RPMI7951 (cell line): ENCODE measurements around the gene DNPEP. TPM values are rescaled to one million over a fixed set of nuclear protein-coding genes. Genes with fewer than 3 reads are reported as not detected.
"Not testable (repeated sequence)": the region's sequence is repeated elsewhere in the genome, so short reads cannot be mapped to it uniquely, and the experiment has no call there.

Experiments
- DNase-seq: peaks from one replicate; pipeline ENCODE4 v3.0.0-alpha.2; 2012; ENCODE audit warnings: low read depth
- total RNA-seq: library from RNA; depleted of rRNA; stranded (reverse); fragments of >200 nt; shearing (Covaris generic); gene quantifications from 2 replicates; pipeline ENCODE4 v1.2.3, GENCODE V29; 2014

Gene DNPEP
- total RNA-seq, 1 experiment from 2014 or later = 80.4 TPM

DNA sequence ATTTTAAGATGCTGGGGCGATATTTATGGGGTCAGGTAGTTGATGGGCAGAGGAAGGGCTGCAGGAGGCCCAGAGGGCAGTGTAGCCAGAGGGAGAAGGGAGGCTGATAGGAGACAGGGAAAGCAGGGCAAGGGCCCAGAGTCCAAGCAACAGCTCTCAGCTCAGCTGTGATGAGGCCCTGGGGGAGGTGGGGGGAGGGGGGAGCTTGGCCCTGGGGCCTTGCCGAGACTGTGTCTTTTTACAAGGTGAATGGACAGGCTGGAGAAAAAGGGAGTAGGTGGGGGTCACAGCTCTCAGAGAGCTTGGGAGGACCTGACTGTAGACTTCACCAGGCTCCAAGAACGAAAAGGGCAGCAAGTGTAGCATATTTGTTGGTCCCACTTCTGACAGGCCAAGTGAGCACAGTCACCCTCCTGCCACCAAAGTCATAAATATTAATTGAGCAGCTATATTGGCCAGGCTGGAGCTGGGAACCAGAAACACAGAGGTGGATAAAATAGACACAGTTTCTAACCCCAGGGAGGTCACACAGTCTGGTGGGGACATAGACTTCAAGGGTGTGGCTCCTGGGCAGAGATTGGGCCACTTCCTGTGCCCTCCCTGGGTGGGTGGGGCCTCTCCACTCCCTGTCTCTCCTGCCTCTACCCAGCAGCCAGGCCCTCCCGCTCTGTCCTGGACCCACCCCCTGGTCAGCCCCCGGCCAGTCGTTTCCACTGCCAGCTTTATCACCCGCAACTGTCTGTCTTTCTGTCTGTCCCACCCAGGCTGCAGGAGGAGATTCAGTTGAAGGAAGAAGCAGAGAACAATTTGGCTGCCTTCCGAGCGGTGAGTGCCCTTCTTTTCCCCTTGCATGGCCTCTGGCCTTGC, 31.9 kb upstream of the DNPEP start:
- DNase-seq = no peak

- no peak for DNase-seq
Observed at GRCh38 chr2:219419012-219419324, 31.3 kb upstream of the DNPEP start.

GRCh38 chr2:219418155-219419011, 30.7 kb upstream of the DNPEP start, which contains the start of gene DES:
Gene DES, plus strand, starts transcription at chr2:219418377. Its CDS starts 86 bp downstream, at chr2:219418463.
- no peak for DNase-seq

DNA sequence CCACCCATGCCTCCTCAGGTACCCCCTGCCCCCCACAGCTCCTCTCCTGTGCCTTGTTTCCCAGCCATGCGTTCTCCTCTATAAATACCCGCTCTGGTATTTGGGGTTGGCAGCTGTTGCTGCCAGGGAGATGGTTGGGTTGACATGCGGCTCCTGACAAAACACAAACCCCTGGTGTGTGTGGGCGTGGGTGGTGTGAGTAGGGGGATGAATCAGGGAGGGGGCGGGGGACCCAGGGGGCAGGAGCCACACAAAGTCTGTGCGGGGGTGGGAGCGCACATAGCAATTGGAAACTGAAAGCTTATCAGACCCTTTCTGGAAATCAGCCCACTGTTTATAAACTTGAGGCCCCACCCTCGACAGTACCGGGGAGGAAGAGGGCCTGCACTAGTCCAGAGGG, 29.7 kb upstream of the DNPEP start:
- no peak for DNase-seq

DNA sequence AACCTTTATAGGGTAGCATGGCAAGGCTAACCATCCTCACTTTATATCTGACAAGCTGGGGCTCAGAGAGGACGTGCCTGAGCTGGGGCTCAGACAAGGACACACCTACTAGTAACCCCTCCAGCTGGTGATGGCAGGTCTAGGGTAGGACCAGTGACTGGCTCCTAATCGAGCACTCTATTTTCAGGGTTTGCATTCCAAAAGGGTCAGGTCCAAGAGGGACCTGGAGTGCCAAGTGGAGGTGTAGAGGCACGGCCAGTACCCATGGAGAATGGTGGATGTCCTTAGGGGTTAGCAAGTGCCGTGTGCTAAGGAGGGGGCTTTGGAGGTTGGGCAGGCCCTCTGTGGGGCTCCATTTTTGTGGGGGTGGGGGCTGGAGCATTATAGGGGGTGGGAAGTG, 29.2 kb upstream of the DNPEP start:
- no peak for DNase-seq

GRCh38 chr2:219416235-219416602, 28.5 kb upstream of the DNPEP start:
- no peak for DNase-seq

GRCh38 chr2:219415580-219416234, 28.0 kb upstream of the DNPEP start:
- DNase-seq = no peak

GRCh38 chr2:219414857-219415256, 27.1 kb upstream of the DNPEP start:
- no peak for DNase-seq

DNA sequence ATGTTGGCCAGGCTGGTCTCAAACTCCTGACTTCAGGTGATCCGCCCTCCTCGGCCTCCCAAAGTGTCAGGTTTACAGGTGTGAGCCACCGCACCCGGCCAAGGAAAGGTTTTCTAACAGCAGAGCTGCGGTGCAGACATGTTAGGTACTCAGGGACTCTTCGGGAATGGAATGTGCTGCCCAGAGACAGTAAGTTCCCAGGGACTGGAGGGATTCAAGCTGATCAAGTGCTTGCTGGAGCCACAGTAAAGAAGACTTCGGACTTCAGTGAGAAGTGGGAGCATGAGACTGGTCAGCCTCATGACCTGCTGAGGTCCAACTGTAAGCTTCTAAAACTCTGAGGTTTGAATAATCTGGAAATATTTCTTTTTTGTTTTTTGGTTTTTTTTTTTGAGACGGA, 22.7 kb upstream of the DNPEP start:
- DNase-seq = no peak

- no peak for DNase-seq
Observed at GRCh38 chr2:219409619-219410018, 21.9 kb upstream of the DNPEP start.

- no peak for DNase-seq
Observed at GRCh38 chr2:219408631-219409030, 20.9 kb upstream of the DNPEP start.

GRCh38 chr2:219408204-219408603, 20.5 kb upstream of the DNPEP start:
- DNase-seq = no peak

DNA sequence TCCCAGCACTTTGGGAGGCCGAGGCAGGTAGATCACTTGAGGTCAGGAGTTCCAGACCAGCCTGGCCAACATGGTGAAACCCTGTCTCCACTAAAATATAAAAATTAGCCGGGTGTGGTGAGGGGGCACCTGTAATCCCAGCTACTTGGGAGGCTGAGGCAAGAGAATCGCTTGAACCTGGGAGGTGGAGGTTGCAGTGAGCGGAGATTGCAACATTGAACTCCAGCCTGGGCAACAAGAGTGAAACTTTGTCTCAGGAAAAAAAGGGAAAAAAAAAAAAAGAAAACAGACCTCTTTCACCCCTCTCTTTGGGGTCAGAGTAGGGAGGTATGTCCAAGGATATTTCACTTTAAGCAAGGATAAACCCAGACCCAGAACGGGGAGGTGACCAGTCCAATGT, 19.6 kb upstream of the DNPEP start:
- DNase-seq = not testable (repeated sequence)

DNA sequence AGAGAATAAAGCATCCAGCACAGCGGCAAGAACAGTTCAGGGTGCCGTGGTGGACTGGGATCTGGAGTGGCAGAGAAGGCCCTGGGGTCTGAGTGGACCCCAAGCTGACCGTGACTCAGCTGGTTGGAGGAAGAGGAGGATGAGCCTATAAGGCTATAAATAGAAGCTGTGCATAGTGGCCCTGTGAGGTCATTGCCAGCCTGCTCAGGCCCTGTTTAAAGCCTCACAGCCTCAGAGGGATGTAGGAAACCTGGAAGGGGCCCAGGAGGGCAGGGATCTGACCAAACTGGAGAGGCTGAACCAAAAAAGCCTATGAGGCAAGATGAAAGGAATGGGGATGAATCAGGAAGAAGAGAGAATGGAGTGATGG, 19.1 kb upstream of the DNPEP start:
- peak; percentile 91 for DNase-seq

DNA sequence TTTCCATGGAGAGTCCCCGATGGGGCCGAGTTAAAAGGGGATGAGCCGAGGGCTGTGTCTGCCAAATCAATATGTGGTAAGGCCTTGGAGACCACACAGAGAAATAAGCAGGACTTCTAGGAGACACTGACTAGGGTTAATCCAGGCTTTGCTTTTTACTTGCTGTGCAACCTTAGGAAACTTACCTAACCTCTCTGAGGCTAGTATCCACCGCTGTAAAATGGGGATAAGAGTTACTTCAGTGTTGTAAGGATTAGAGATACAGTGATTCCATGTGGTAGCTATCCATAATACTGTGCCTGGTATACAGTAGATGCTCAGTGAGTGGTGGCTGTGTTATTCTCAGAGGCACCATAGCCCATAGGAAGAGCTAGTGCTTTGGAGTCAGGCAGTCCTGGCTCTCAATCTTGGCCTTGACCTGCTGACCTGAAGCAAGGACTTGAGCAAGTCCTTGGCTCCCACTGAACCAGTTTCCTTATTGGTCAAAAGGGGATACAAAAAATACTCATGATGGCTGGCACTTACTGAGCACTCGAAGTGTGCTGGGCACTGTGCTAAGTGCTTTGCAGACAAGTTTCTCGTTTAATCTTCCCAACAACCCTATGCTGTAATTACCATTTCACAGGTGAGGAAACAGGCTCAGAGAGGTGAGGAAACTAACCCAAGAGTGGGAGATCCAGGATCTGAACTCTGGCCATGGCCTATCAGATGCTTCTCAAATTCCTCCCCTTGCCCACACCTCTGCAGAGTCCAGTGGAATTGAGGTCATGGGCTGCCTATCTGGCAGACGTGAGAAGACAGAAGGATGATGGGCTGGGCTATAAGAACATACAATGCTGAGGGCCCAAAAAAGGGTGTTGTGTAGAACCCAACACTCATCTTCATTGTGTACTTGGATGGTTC, 18.5 kb upstream of the DNPEP start:
- no peak for DNase-seq

- DNase-seq = no peak
Observed at GRCh38 chr2:219405451-219405850, 17.7 kb upstream of the DNPEP start.

GRCh38 chr2:219404954-219405353, 17.2 kb upstream of the DNPEP start:
- no peak for DNase-seq

DNA sequence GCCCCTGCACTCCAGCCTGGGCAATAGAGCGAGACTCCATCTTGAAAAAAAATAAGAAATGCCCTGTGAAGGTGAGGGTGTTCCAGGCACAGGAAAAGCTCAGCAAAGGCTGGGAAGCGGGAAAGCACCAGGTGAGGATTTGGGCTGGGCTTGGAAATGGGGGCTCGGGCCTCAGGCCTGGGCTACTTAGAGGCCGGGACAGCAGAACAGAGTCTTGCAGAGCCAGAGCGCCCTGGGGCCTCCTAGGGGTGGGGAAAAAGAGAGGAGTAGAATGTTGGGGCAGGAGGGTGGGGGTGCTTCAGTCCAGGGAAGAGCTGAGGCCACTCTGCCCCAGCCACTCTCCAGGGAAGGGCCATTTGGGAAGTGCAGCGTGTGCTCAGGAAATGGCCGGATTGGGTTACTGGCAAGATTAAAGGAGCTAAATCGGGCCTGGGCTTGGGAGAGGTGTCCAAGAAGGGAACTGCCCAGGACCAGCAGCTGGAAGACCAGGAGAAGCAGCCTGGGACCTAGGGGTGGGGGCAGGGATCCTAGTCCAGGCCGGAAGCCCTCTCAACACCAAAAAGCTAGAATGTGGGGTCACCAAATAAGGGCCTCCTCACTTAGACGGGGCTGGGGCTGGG, 16.7 kb upstream of the DNPEP start:
- DNase-seq = no peak

DNA sequence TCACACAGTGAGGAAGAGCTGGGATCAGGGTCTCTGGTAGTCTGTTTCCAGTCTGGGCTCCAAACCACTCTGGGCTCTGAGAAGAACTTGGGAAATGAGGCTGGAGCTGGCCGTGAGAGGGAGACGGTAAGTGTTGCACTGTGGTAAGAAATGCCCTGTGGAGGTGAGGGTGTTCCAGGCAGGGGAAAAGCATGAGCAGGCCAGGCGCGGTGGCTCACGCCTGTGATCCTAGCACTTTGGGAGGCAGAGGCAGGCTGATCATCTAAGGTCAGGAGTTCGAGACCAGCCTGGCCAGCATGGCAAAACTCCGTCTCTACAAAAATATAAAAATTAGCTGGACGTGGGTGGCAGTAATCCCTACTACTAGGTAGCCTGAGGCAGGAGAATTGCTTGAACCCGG, 16.1 kb upstream of the DNPEP start:
- DNase-seq = no peak

DNA sequence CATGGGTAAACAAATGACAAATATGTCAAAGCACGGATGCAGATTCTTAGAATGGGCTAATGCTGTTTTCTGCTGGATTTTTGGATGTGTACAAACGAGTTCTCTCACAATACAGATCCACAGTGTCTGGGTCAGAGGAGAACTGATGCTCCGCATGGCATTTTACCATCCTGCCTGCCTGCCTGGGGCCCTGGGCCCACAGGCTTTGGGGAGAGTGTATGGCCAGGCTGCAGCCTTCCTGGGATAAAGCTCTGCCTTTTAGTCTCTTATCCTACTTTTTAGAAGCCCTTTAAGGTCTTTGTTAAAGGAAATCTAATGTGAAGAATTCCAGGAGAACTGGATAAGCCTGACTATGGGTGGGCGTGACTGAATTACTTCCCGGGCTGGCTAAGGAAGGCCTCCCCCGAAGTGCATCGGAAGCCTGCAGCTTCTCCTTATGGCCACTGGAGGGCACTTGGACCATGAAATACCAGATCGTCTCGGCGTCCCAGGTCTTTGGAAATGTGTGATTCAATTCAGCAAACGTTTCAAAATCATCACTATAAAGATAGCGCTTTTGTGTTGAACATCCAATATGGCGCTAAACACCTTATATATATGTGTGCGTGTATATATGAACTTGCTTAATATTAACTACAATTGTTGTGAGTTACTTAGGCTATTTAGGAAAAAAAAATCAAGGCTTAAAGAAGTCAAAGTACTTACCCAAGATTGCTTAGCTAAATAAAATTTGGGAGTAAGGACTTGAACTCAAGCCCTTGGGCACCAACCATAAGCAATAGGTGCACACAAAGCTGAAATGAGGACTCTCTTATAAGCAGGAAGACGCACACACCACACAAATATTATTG, 15.2 kb upstream of the DNPEP start:
- DNase-seq = peak; percentile 83
